ENCODE results near the gene FERD3L. TPM values are rescaled to one million over a fixed set of nuclear protein-coding genes. Genes with fewer than 3 reads are reported as not detected.

The FERD3L gene
- total RNA-seq, 2 experiments from 2014 or later, result not detected

GRCh38 chr7:19113855-19114550, 31.2 kb downstream of the FERD3L start:
- CTCF ChIA-PET, result interaction anchor here (1.0 kb wide), 1 partner anchor 7 kb away, joined by 3 read pairs; no protein-coding TSS in a partner anchor
- Mint-ChIP-seq H3K4me3 (no peak overlapping the region), H3K27ac (no peak overlapping the region), H3K4me1 (ENCODE audit: low read depth) (peaks cover 3% of the 10 kb centered on the region), H3K27me3 (ENCODE audit: low read depth) (peaks cover 55% of the 10 kb centered on the region), H3K36me3 (ENCODE audit: low read depth) (no peaks in the 10 kb centered on the region), H3K9me3 (peaks cover 3% of the 10 kb centered on the region)
- intact Hi-C loops (cut with micrococcal nuclease), result no loop called here
- no peak for DNase-seq

- Mint-ChIP-seq H3K36me3 (ENCODE audit: low read depth) (no peaks in the 10 kb centered on the region), H3K4me1 (ENCODE audit: low read depth) (peaks cover 3% of the 10 kb centered on the region), H3K27me3 (ENCODE audit: low read depth) (peaks cover 59% of the 10 kb centered on the region), H3K27ac (no peak overlapping the region), H3K9me3 (peaks cover 3% of the 10 kb centered on the region), H3K4me3 (no peak overlapping the region)
- intact Hi-C loops (cut with micrococcal nuclease), result no loop called here
- DNase-seq, result no peak
- CTCF ChIA-PET, result interaction anchor here (1.0 kb wide), 1 partner anchor 8 kb away, joined by 3 read pairs; no protein-coding TSS in a partner anchor
Observed at GRCh38 chr7:19113002-19113350, 32.2 kb downstream of the FERD3L start.

GRCh38 chr7:19112274-19113001, 32.8 kb downstream of the FERD3L start:
- Mint-ChIP-seq H3K27ac (no peak overlapping the region), H3K9me3 (peaks cover 3% of the 10 kb centered on the region), H3K36me3 (ENCODE audit: low read depth) (no peaks in the 10 kb centered on the region), H3K27me3 (ENCODE audit: low read depth) (peaks cover 64% of the 10 kb centered on the region), H3K4me3 (no peak overlapping the region), H3K4me1 (ENCODE audit: low read depth) (peaks cover 5% of the 10 kb centered on the region)
- intact Hi-C loops (cut with micrococcal nuclease), result no loop called here
- CTCF ChIA-PET, result no interaction called here
- DNase-seq, result no peak

- intact Hi-C loops (cut with micrococcal nuclease), result loop anchor here (2.0 kb wide), 1 partner anchor 1685 kb away; no protein-coding TSS in a partner anchor
- Mint-ChIP-seq H3K4me1 (ENCODE audit: low read depth) (peaks cover 5% of the 10 kb centered on the region), H3K27ac (no peak overlapping the region), H3K4me3 (no peak overlapping the region), H3K9me3 (peaks cover 3% of the 10 kb centered on the region), H3K36me3 (ENCODE audit: low read depth) (no peaks in the 10 kb centered on the region), H3K27me3 (ENCODE audit: low read depth) (peaks cover 71% of the 10 kb centered on the region)
- CTCF ChIA-PET, result no interaction called here
- no peak for DNase-seq
Observed at GRCh38 chr7:19111474-19112273, 33.5 kb downstream of the FERD3L start.

- CTCF ChIA-PET, result no interaction called here
- intact Hi-C loops (cut with micrococcal nuclease), result loop anchor here (2.0 kb wide), 1 partner anchor 1686 kb away; no protein-coding TSS in a partner anchor
- DNase-seq, result no peak
- Mint-ChIP-seq H3K27ac (no peak overlapping the region), H3K27me3 (ENCODE audit: low read depth) (peaks cover 73% of the 10 kb centered on the region), H3K36me3 (ENCODE audit: low read depth) (no peaks in the 10 kb centered on the region), H3K4me3 (no peak overlapping the region), H3K9me3 (peaks cover 3% of the 10 kb centered on the region), H3K4me1 (ENCODE audit: low read depth) (peaks cover 3% of the 10 kb centered on the region)
Observed at GRCh38 chr7:19110776-19111175, 34.4 kb downstream of the FERD3L start.

GRCh38 chr7:19110026-19110730, 35.0 kb downstream of the FERD3L start:
- CTCF ChIA-PET, result no interaction called here
- H3K4me1 Mint-ChIP-seq (ENCODE audit: low read depth), result peaks cover 3% of the 10 kb centered on the region
- no peaks in the 10 kb centered on the region for H3K36me3 Mint-ChIP-seq (ENCODE audit: low read depth)
- H3K27ac Mint-ChIP-seq, result no peak overlapping the region
- H3K4me3 Mint-ChIP-seq, result no peak overlapping the region
- intact Hi-C loops (cut with micrococcal nuclease), result loop anchor here (2.0 kb wide), 1 partner anchor 1687 kb away; no protein-coding TSS in a partner anchor
- no peak for DNase-seq
- H3K9me3 Mint-ChIP-seq, result peaks cover 3% of the 10 kb centered on the region
- H3K27me3 Mint-ChIP-seq (ENCODE audit: low read depth), result peaks cover 76% of the 10 kb centered on the region

GRCh38 chr7:19109000-19109946, 35.9 kb downstream of the FERD3L start:
- Mint-ChIP-seq H3K9me3 (peaks cover 3% of the 10 kb centered on the region), H3K4me1 (ENCODE audit: low read depth) (peaks cover 3% of the 10 kb centered on the region), H3K36me3 (ENCODE audit: low read depth) (no peaks in the 10 kb centered on the region), H3K27ac (no peak overlapping the region), H3K4me3 (no peak overlapping the region), H3K27me3 (ENCODE audit: low read depth) (peaks cover 81% of the 10 kb centered on the region)
- DNase-seq, result no peak
- CTCF ChIA-PET, result no interaction called here
- intact Hi-C loops (cut with micrococcal nuclease), result loop anchor here (5.0 kb wide), 1 partner anchor 38 kb away; the partner anchor contains the start of gene FERD3L

GRCh38 chr7:19107356-19108146, 37.7 kb downstream of the FERD3L start:
- no peaks in the 10 kb centered on the region for H3K36me3 Mint-ChIP-seq (ENCODE audit: low read depth)
- H3K27ac Mint-ChIP-seq, result no peak overlapping the region
- no peak for DNase-seq
- peaks cover 3% of the 10 kb centered on the region for H3K4me1 Mint-ChIP-seq (ENCODE audit: low read depth)
- peaks cover 3% of the 10 kb centered on the region for H3K9me3 Mint-ChIP-seq
- peaks cover 87% of the 10 kb centered on the region for H3K27me3 Mint-ChIP-seq (ENCODE audit: low read depth)
- no peak overlapping the region for H3K4me3 Mint-ChIP-seq
- intact Hi-C loops (cut with micrococcal nuclease), result loop anchor here (5.0 kb wide), 1 partner anchor 40 kb away; the partner anchor contains the start of gene FERD3L
- CTCF ChIA-PET, result interaction anchor here (0.7 kb wide), 1 partner anchor 30 kb away, joined by 5 read pairs; no protein-coding TSS in a partner anchor

- H3K36me3 Mint-ChIP-seq (ENCODE audit: low read depth), result no peaks in the 10 kb centered on the region
- CTCF ChIA-PET, result interaction anchor here (0.7 kb wide), 1 partner anchor 29 kb away, joined by 5 read pairs; no protein-coding TSS in a partner anchor
- no peak for DNase-seq
- H3K27ac Mint-ChIP-seq, result no peak overlapping the region
- intact Hi-C loops (cut with micrococcal nuclease), result loop anchor here (5.0 kb wide), 1 partner anchor 40 kb away; the partner anchor contains the start of gene FERD3L
- peaks cover 85% of the 10 kb centered on the region for H3K27me3 Mint-ChIP-seq (ENCODE audit: low read depth)
- no peak overlapping the region for H3K4me3 Mint-ChIP-seq
- peaks cover 3% of the 10 kb centered on the region for H3K9me3 Mint-ChIP-seq
- H3K4me1 Mint-ChIP-seq (ENCODE audit: low read depth), result peaks cover 3% of the 10 kb centered on the region
Observed at GRCh38 chr7:19107081-19107355, 38.2 kb downstream of the FERD3L start.

GRCh38 chr7:19106241-19107080, 38.8 kb downstream of the FERD3L start:
- Mint-ChIP-seq H3K4me1 (ENCODE audit: low read depth) (peaks cover 3% of the 10 kb centered on the region), H3K9me3 (peaks cover 3% of the 10 kb centered on the region), H3K27me3 (ENCODE audit: low read depth) (peaks cover 80% of the 10 kb centered on the region), H3K36me3 (ENCODE audit: low read depth) (no peaks in the 10 kb centered on the region), H3K4me3 (no peak overlapping the region), H3K27ac (no peak overlapping the region)
- CTCF ChIA-PET, result interaction anchor here (0.7 kb wide), 1 partner anchor 29 kb away, joined by 5 read pairs; no protein-coding TSS in a partner anchor
- intact Hi-C loops (cut with micrococcal nuclease), result loop anchor here (5.0 kb wide), 1 partner anchor 41 kb away; the partner anchor contains the start of gene FERD3L
- no peak for DNase-seq

Measured in activated naive CD4-positive, alpha-beta T cell treated with anti-CD3 and anti-CD28 coated beads for 36 hours (primary cell).